Transverse colon (tissue), 3 donors: Measurements from ENCODE around the gene ACTL6B.

Experiments
- CTCF ChIP-seq, 5 experiments: fragments of 200-600 bp in 3 of 5; fragments of 450-650 bp in 2 of 5; sonication (generic) in 3 of 5; IDR thresholded peaks; 1 replicate in 2 of 5; 2 replicates in 3 of 5; pipeline ENCODE4 v1.5.1; 2016 to 2017; ENCODE audit warnings: antibody characterized with exemption in 5 of 5, inconsistent platforms in 3 of 5, mild to moderate bottlenecking in 2 of 5, moderate library complexity in 1 of 5
- POLR2A ChIP-seq: fragments of 450-650 bp; IDR thresholded peaks from one replicate; pipeline ENCODE4 v1.6.1; 2016; ENCODE audit warnings: antibody characterized with exemption, mild to moderate bottlenecking, moderate library complexity

DNA sequence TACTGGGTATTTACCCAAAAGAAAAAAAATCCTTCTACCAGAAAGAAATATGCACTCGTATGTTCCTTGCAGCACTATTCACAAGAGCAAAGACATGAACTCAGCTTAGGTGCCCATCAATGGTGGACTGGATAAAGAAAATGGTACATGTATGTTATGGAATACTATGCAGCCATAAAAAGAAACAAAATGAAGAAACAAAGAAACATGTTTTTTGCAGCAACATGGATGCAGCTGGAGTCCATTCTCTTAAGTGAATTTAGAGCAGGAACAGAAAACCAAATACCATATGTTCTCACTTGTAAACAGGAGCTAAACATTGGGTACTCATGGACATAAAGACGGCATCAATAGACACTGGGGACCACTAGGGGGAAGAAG lies 11.8 kb upstream of the ACTL6B start:
- TF ChIP-seq POLR2A (no peak), CTCF (IDR thresholded peaks at IDR 0.05) (no peak)
